Measurements from ENCODE around the gene VSIR.

The VSIR gene

DNA sequence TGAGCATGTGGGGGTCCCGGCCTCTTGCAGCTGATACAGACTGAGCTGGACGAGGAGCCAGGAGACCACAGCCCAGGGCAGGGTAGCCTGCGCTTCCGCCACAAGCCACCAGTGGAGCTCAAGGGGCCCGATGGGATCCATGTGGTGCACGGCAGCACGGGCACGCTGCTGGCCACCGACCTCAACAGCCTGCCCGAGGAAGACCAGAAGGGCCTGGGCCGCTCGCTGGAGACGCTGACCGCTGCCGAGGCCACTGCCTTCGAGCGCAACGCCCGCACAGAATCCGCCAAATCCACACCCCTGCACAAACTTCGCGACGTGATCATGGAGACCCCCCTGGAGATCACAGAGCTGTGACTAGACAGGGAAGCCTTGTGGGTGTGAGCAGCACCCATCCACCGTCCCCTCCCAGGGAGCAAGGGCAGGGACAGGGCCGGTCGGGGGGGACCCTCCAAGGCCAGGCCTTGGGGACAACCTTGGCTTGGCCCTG is 41.6 kb upstream of the VSIR start:
- no peaks in the 10 kb centered on the region for H3K4me1 ChIP-seq (ENCODE audit: insufficient read depth, low read length)

DNA sequence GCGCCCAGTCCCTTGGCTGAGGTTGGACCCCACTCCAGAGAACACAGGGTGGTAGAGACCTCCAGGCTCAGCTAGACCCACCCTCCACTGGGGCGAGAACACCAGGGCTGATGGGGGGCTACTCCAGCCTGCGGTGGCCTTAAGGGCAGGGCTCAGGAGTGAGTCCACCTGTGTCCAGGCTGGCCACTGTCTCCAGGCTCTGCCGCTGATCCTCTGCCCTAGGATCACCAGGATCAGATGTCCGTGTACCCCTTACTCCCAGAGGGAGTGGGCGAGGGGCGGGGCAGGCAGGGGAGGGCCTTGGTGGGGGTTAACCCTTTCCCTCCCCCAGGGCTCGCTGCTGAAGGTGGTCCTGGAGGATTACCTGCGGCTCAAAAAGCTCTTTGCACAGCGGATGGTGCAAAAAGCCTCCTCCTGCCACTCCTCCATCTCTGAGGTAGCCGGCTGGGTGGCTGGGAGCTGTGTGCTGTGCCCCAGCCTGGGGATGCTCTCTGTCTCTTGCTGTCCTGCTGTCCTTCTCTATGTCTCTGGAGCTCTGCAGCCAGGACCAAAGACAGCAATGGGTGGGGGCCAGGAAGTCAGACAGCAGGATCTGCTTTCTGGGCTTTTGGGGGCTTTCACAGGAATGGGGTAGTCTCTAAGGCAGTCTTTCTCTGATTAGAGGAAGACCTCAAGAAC is 39.7 kb upstream of the VSIR start:
- Histone ChIP-seq H3K27ac (ENCODE audit: low read length) (no peak overlapping the region), H3K9me3 (ENCODE audit: insufficient read depth, low read depth, low read length) (no peaks in the 10 kb centered on the region), H3K4me3 (ENCODE audit: low read length) (no peak overlapping the region), H3K27me3 (ENCODE audit: insufficient read depth, low read length) (no peaks in the 10 kb centered on the region), H3K9ac (ENCODE audit: low read depth, low read length) (no peak overlapping the region), H3K36me3 (ENCODE audit: insufficient read depth, low read depth, low read length) (peaks cover 28% of the 10 kb centered on the region), H3K4me1 (ENCODE audit: insufficient read depth, low read length) (no peaks in the 10 kb centered on the region)

More for the DNA sequence above, 41.6 kb upstream of the VSIR start:
- Histone ChIP-seq H3K27me3 (ENCODE audit: insufficient read depth, low read length) (no peaks in the 10 kb centered on the region), H3K4me3 (ENCODE audit: low read length) (no peak overlapping the region), H3K36me3 (ENCODE audit: insufficient read depth, low read depth, low read length) (peaks cover 48% of the 10 kb centered on the region), H3K9ac (ENCODE audit: low read depth, low read length) (no peak overlapping the region), H3K27ac (ENCODE audit: low read length) (no peak overlapping the region), H3K9me3 (ENCODE audit: insufficient read depth, low read depth, low read length) (no peaks in the 10 kb centered on the region)

DNA sequence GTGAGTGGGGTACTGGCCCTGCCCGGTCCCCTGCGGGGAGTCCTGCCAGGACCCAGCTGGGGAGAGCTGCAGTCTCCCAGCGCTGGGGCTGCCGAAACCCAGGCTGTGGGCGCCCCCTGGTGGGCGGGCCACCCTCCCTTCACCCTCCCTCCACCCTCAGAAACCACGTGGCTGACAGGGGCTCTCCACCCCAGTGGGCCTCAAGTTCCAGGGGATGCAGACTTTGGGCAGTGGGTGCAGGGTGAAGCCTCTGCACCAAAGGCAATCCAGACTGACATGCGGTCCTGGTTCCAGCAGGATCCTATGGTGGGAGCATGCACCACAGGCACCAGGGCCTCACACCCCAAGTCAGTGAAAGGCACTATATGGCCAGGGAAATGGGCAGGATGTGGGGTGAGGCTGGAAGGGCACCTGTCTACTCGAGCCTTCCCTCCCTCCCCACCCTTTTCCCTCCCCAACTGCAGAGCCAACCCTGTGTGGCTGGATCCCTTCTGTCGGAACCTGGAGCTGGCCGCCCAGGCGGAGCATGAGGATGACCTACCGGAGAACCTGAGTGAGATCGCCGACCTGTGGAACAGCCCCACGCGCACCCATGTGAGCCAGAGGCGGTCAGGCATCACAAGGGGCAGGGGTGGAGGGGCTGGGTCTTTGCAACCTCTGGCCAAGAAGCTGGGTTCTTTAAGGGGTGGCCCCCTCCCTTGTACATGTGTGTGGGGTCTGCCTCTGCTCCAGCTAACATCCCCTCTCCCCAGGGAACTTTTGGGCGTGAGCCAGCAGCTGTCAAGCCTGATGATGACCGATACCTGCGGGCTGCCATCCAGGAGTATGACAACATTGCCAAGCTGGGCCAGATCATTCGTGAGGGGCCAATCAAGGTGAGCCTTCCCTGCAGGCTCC is 38.9 kb upstream of the VSIR start:
- H3K9ac ChIP-seq (ENCODE audit: low read depth, low read length): no peak overlapping the region
- peaks cover 21% of the 10 kb centered on the region for H3K36me3 ChIP-seq (ENCODE audit: insufficient read depth, low read depth, low read length)
- H3K4me1 ChIP-seq (ENCODE audit: insufficient read depth, low read length): no peaks in the 10 kb centered on the region
- H3K9me3 ChIP-seq (ENCODE audit: insufficient read depth, low read depth, low read length): no peaks in the 10 kb centered on the region
- no peak overlapping the region for H3K4me3 ChIP-seq (ENCODE audit: low read length)
- no peak overlapping the region for H3K27ac ChIP-seq (ENCODE audit: low read length)
- H3K27me3 ChIP-seq (ENCODE audit: insufficient read depth, low read length): no peaks in the 10 kb centered on the region

DNA sequence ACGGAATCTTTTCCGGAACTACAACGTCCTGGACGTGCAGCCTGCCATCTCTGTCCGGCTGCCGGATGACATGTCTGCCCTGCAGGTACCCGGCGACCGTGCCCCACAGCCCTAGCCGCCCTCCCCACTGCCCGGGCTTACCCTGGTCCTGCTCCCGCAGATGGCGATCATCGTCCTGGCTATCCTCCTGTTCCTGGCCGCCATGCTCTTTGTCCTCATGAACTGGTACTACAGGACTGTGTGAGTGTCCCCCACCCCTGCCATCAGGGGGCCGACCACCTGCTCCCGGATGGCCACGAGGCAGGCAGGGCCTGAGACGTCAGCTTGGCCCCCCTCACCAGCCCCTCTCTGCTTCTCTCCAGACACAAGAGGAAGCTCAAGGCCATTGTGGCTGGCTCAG is 38.0 kb upstream of the VSIR start:
- Histone ChIP-seq H3K36me3 (ENCODE audit: insufficient read depth, low read depth, low read length) (peaks cover 11% of the 10 kb centered on the region), H3K27me3 (ENCODE audit: insufficient read depth, low read length) (no peaks in the 10 kb centered on the region)

DNA sequence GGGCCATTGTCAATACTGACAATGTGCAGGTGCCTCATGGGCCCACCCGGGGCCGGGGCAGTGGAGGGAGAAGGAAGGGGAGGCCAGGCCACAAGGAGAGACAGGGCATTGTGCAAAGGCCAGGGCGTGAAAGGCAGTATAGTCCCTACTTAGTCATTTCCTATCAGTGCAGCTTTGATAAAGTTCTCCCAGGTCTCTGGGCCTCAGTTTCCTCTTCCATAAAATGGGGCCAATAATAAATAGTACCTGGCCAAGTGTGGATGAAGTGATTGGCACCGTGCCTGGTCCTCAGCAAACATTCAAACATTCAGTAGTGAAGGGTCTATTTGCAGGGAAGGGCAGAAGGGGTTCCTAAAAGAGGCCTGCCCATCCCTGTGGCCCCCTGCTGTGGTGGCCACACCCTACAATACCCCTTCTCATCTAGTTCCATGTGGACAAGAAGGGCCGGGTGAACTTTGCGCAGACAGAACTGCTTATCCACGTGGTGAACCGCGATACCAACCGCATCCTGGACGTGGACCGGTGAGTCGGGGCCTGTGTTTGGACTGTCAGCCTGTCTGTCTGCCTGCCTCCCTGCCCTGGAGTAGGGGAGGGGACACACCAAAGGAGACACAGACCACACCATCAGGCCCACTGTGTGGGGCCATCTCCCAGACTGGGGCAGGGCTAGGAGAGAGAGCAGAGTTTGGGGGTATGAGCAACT is 36.9 kb upstream of the VSIR start:
- Histone ChIP-seq H3K4me3 (ENCODE audit: low read length) (no peak overlapping the region), H3K9me3 (ENCODE audit: insufficient read depth, low read depth, low read length) (no peaks in the 10 kb centered on the region), H3K36me3 (ENCODE audit: insufficient read depth, low read depth, low read length) (no peaks in the 10 kb centered on the region; the same call in 1 of the 2 replicates), H3K27ac (ENCODE audit: low read length) (no peak overlapping the region), H3K9ac (ENCODE audit: low read depth, low read length) (no peak overlapping the region), H3K4me1 (ENCODE audit: insufficient read depth, low read length) (no peaks in the 10 kb centered on the region), H3K27me3 (ENCODE audit: insufficient read depth, low read length) (peaks cover 9% of the 10 kb centered on the region)

More for the DNA sequence above, 38.0 kb upstream of the VSIR start:
- Histone ChIP-seq H3K4me1 (ENCODE audit: insufficient read depth, low read length) (no peaks in the 10 kb centered on the region), H3K4me3 (ENCODE audit: low read length) (no peak overlapping the region), H3K9ac (ENCODE audit: low read depth, low read length) (no peak overlapping the region), H3K9me3 (ENCODE audit: insufficient read depth, low read depth, low read length) (no peaks in the 10 kb centered on the region), H3K27ac (ENCODE audit: low read length) (no peak overlapping the region)

GRCh38 chr10:71809628-71810027 is 36.3 kb upstream of the VSIR start:
- Histone ChIP-seq H3K4me3 (ENCODE audit: low read length) (no peak overlapping the region), H3K36me3 (ENCODE audit: insufficient read depth, low read depth, low read length) (no peaks in the 10 kb centered on the region; the same call in 1 of the 2 replicates), H3K27me3 (ENCODE audit: insufficient read depth, low read length) (peaks cover 15% of the 10 kb centered on the region), H3K9ac (ENCODE audit: low read depth, low read length) (no peak overlapping the region), H3K27ac (ENCODE audit: low read length) (no peak overlapping the region), H3K4me1 (ENCODE audit: insufficient read depth, low read length) (no peaks in the 10 kb centered on the region), H3K9me3 (ENCODE audit: insufficient read depth, low read depth, low read length) (no peaks in the 10 kb centered on the region)

DNA sequence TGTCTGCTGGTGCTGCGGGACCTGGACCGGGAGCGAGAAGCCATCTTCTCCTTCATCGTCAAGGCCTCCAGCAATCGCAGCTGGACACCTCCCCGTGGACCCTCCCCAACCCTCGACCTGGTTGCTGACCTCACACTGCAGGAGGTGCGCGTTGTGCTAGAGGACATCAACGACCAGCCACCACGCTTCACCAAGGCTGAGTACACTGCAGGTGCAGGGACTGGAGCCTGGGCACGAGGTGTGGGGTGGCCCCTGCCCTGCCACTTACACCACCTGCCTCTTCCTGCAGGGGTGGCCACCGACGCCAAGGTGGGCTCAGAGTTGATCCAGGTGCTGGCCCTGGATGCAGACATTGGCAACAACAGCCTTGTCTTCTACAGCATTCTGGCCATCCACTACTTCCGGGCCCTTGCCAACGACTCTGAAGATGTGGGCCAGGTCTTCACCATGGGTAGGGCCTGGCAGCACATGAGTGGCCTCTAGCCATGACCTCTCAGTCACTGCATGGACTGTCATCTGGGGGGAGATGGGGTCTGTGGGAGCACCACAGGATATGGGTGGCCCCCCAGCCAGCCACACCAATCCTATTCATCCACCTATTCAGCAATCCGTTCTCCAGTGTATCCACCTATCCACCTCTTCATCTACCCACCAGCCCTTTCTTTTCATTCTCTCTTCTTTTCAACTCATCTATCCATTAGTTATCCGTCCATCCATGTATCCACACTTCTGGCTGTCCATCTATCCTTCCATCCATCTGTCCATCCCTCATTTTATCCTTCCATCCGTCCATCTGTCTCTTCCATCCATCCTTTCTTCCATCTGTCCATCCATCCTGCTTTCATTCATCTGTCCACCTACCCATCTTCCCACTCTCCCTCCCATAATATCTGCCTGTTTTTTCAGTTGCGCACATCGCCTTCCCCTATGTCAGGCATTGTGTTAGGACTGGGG is 34.5 kb upstream of the VSIR start:
- Histone ChIP-seq H3K27me3 (ENCODE audit: insufficient read depth, low read length) (peaks cover 22% of the 10 kb centered on the region), H3K9me3 (ENCODE audit: insufficient read depth, low read depth, low read length) (no peaks in the 10 kb centered on the region), H3K36me3 (ENCODE audit: insufficient read depth, low read depth, low read length) (no peaks in the 10 kb centered on the region), H3K4me3 (ENCODE audit: low read length) (no peak overlapping the region), H3K4me1 (ENCODE audit: insufficient read depth, low read length) (no peaks in the 10 kb centered on the region), H3K9ac (ENCODE audit: low read depth, low read length) (no peak overlapping the region), H3K27ac (ENCODE audit: low read length) (no peak overlapping the region)

DNA sequence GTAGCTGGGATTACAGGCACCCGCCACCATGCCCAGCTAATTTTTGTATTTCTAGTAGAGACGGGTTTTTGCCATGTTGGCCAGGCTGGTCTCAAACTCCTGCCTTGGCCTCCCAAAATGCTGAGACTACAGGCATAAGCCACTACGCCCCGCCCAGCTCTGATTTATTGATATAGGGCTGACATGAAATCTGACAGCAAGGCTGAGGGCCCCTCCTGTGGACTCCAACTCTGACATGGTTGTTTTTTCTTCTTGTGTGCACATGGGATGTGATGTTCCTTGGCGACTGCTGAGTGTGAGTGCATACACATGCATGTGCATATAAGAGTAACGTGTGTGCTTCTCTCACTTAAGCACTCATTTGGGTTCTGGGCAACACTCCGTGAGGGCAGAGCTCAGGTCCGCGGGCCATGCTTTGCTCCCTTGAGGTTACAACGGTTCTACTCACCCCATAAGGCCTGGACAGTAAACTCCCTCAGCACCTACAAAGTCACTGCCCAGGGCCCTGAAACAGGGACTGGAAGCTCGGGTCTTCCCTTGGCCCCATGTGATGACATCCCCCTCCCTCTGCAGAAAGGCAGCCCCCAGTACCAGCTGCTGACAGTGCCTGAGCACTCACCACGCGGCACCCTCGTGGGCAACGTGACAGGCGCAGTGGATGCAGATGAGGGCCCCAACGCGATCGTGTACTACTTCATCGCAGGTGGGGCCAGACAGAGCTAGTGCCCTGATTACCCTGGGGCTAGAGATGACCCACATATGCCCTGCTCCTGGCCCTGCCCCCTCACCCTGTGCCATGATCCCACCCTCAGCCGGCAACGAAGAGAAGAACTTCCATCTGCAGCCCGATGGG is 33.6 kb upstream of the VSIR start:
- Histone ChIP-seq H3K27ac (ENCODE audit: low read length) (no peak overlapping the region), H3K27me3 (ENCODE audit: insufficient read depth, low read length) (peaks cover 22% of the 10 kb centered on the region), H3K9me3 (ENCODE audit: insufficient read depth, low read depth, low read length) (no peaks in the 10 kb centered on the region), H3K9ac (ENCODE audit: low read depth, low read length) (no peak overlapping the region), H3K36me3 (ENCODE audit: insufficient read depth, low read depth, low read length) (no peaks in the 10 kb centered on the region), H3K4me3 (ENCODE audit: low read length) (no peak overlapping the region), H3K4me1 (ENCODE audit: insufficient read depth, low read length) (no peaks in the 10 kb centered on the region)

DNA sequence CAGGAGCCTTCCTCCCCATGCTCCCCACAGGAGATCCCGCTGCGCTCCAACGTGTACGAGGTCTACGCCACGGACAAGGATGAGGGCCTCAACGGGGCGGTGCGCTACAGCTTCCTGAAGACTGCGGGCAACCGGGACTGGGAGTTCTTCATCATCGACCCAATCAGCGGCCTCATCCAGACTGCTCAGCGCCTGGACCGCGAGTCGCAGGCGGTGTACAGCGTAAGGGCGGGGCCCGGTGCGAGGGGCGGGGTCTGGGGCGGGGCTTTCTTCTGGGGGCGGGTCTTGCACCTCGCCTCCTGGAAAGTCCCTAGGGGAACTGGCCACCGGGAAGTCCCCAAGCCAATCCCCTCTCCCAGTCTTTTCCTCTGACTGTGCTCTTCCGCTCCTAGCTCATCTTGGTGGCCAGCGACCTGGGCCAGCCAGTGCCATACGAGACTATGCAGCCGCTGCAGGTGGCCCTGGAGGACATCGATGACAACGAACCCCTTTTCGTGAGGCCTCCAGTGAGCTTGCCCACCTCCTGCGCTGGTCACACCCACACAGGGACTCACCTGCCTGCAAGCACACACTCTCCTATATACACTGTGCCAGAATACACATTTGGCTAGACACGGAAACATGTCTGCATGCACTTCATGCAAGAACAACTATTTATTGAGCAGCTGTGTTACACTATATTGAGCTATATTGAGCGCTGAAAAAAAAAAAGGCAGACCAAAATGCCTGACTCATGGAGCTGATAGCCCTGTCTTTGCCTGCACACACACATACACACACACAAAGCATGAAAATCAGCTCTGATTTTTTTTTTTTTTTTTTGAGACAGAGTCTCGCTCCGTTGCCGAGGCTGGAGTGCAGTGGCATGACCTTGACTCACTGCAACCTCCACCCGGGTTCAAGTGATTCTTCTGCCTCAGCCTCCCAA is 32.7 kb upstream of the VSIR start:
- peaks cover 22% of the 10 kb centered on the region for H3K27me3 ChIP-seq (ENCODE audit: insufficient read depth, low read length)
- H3K36me3 ChIP-seq (ENCODE audit: insufficient read depth, low read depth, low read length): no peaks in the 10 kb centered on the region
- no peaks in the 10 kb centered on the region for H3K4me1 ChIP-seq (ENCODE audit: insufficient read depth, low read length)
- no peak overlapping the region for H3K27ac ChIP-seq (ENCODE audit: low read length)
- peak overlapping the region; percentile 15; the same call in 1 of the 2 replicates for H3K4me3 ChIP-seq (ENCODE audit: low read length)
- no peaks in the 10 kb centered on the region for H3K9me3 ChIP-seq (ENCODE audit: insufficient read depth, low read depth, low read length)
- no peak overlapping the region for H3K9ac ChIP-seq (ENCODE audit: low read depth, low read length)
